ENCODE data around the gene IL17RE. TPM values are rescaled to one million over a fixed set of nuclear protein-coding genes. Genes with fewer than 3 reads are reported as not detected.
"Not testable (repeated sequence)": the region's sequence is repeated elsewhere in the genome, so short reads cannot be mapped to it uniquely, and the experiment has no call there.

IL17RE gene
- total and polyA plus RNA-seq, 8 donors: 6.4 to 15.6 (median 9.6) TPM

GRCh38 chr3:9866639-9867038 lies 36.0 kb upstream of the IL17RE start:
- intact Hi-C loops (cut with DNase I): no loop called here
- Histone ChIP-seq H3K36me3 (no peaks in the 10 kb centered on the region), H3K9me3 (no peaks in the 10 kb centered on the region), H3K4me1 (no peaks in the 10 kb centered on the region), H3K27ac (no peak overlapping the region), H3K27me3 (no peaks in the 10 kb centered on the region), H3K4me3 (no peak overlapping the region)
- ATAC-seq: no peak
- TF ChIP-seq CTCF (IDR thresholded peaks at IDR 0.05): no peak
- 88 to 94% methylated on average over 8 of the region's 8 CpGs for WGBS, 2 donors
- DNase-seq: no peak
- no peak for FAIRE-seq

GRCh38 chr3:9867106-9867505 lies 35.5 kb upstream of the IL17RE start:
- Histone ChIP-seq H3K27me3 (no peaks in the 10 kb centered on the region), H3K27ac (no peak overlapping the region), H3K36me3 (no peaks in the 10 kb centered on the region), H3K9me3 (no peaks in the 10 kb centered on the region), H3K4me3 (no peak overlapping the region), H3K4me1 (no peaks in the 10 kb centered on the region)
- 82 to 91% methylated on average over 12 of the region's 12 CpGs for WGBS, 2 donors
- DNase-seq (no peak), ATAC-seq (no peak), FAIRE-seq (no peak)
- no peak for TF ChIP-seq CTCF (IDR thresholded peaks at IDR 0.05)
- intact Hi-C loops (cut with DNase I): no loop called here

GRCh38 chr3:9869955-9870354 lies 32.7 kb upstream of the IL17RE start:
- intact Hi-C loops (cut with DNase I): no loop called here
- no peak overlapping the region for H3K4me3 ChIP-seq
- H3K36me3 ChIP-seq: no peaks in the 10 kb centered on the region
- no peaks in the 10 kb centered on the region for H3K9me3 ChIP-seq
- no peaks in the 10 kb centered on the region for H3K4me1 ChIP-seq
- FAIRE-seq: no peak
- no peak for TF ChIP-seq CTCF (IDR thresholded peaks at IDR 0.05)
- H3K27me3 ChIP-seq: no peaks in the 10 kb centered on the region
- WGBS, 2 donors: 44 to 53% methylated on average over 5 of the region's 5 CpGs
- DNase-seq: no peak
- no peak overlapping the region for H3K27ac ChIP-seq
- ATAC-seq: no peak

GRCh38 chr3:9870978-9871377 lies 31.7 kb upstream of the IL17RE start:
- Histone ChIP-seq H3K27me3 (no peaks in the 10 kb centered on the region), H3K36me3 (no peaks in the 10 kb centered on the region), H3K4me3 (no peak overlapping the region), H3K9me3 (no peaks in the 10 kb centered on the region), H3K4me1 (no peaks in the 10 kb centered on the region), H3K27ac (no peak overlapping the region)
- ATAC-seq (no peak), FAIRE-seq (no peak), DNase-seq (no peak)
- intact Hi-C loops (cut with DNase I): no loop called here
- no peak for TF ChIP-seq CTCF (IDR thresholded peaks at IDR 0.05)
- 47 to 93% methylated on average over 1 of the region's 1 CpG for WGBS, 2 donors

- H3K4me3 ChIP-seq; H3K4me1 ChIP-seq; ATAC-seq; H3K27ac ChIP-seq; DNase-seq; FAIRE-seq; H3K9me3 ChIP-seq; H3K27me3 ChIP-seq; H3K36me3 ChIP-seq; intact Hi-C loops (cut with DNase I): not testable (repeated sequence)
- 89 to 95% methylated on average over 5 of the region's 5 CpGs for WGBS, 2 donors
Observed at GRCh38 chr3:9872067-9872466, 30.6 kb upstream of the IL17RE start.

- H3K27ac ChIP-seq: no peak overlapping the region
- ATAC-seq (no peak), DNase-seq (no peak), FAIRE-seq (no peak)
- no peak for TF ChIP-seq CTCF (IDR thresholded peaks at IDR 0.05)
- H3K27me3 ChIP-seq: no peaks in the 10 kb centered on the region
- no peaks in the 10 kb centered on the region for H3K36me3 ChIP-seq
- no peaks in the 10 kb centered on the region for H3K9me3 ChIP-seq
- H3K4me1 ChIP-seq: no peaks in the 10 kb centered on the region
- no peak overlapping the region for H3K4me3 ChIP-seq
- intact Hi-C loops (cut with DNase I): no loop called here
Observed at GRCh38 chr3:9875448-9875847, 27.2 kb upstream of the IL17RE start.

- H3K9me3 ChIP-seq; FAIRE-seq; ATAC-seq; intact Hi-C loops (cut with DNase I); H3K36me3 ChIP-seq; H3K27me3 ChIP-seq; H3K27ac ChIP-seq; DNase-seq; H3K4me1 ChIP-seq; H3K4me3 ChIP-seq: not testable (repeated sequence)
- 73 to 78% methylated on average over 4 of the region's 4 CpGs for WGBS, 2 donors
Observed at GRCh38 chr3:9876255-9876654, 26.4 kb upstream of the IL17RE start.
